GM12873 (cell line): ENCODE measurements around the gene JDP2.

ENCODE experiments used
- TF ChIP-seq, protein P1 (sequence below): IDR thresholded peaks from 2 replicates; pipeline ENCODE4 v1.5.1; 2012; ENCODE audit warnings: low read depth, mild to moderate bottlenecking, moderate library complexity, low read length, control low read depth; ENCODE audit not compliant: insufficient read depth; ENCODE audit errors: missing control alignments

The JDP2 gene

GRCh38 chr14:75482366-75482765, 54.5 kb downstream of the JDP2 start:
- TF ChIP-seq, protein P1, sequence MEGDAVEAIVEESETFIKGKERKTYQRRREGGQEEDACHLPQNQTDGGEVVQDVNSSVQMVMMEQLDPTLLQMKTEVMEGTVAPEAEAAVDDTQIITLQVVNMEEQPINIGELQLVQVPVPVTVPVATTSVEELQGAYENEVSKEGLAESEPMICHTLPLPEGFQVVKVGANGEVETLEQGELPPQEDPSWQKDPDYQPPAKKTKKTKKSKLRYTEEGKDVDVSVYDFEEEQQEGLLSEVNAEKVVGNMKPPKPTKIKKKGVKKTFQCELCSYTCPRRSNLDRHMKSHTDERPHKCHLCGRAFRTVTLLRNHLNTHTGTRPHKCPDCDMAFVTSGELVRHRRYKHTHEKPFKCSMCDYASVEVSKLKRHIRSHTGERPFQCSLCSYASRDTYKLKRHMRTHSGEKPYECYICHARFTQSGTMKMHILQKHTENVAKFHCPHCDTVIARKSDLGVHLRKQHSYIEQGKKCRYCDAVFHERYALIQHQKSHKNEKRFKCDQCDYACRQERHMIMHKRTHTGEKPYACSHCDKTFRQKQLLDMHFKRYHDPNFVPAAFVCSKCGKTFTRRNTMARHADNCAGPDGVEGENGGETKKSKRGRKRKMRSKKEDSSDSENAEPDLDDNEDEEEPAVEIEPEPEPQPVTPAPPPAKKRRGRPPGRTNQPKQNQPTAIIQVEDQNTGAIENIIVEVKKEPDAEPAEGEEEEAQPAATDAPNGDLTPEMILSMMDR, result no peak

- TF ChIP-seq, protein P1, result no peak
Observed at GRCh38 chr14:75484711-75485429, 57.0 kb downstream of the JDP2 start.

DNA sequence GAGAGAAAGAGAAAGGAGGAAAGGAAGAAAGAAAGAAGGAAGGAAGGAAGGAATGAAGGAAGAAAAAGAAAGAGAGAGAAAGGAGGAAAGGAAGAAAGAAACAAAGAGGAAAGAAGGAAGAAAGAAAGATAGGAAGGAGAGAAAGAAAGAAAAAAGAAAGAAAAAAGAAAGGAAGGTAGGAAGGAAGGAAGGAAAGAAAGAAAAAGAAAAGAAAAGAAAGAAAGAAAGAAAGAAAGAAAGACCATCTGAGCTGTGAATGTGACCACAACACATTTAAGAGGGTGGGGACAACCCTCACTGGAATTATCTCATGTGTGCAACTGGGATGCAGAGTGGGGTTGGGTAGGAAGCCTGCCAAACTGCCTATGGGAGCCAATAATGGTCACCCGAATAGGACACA, 58.5 kb downstream of the JDP2 start:
- TF ChIP-seq, protein P1, result no peak

DNA sequence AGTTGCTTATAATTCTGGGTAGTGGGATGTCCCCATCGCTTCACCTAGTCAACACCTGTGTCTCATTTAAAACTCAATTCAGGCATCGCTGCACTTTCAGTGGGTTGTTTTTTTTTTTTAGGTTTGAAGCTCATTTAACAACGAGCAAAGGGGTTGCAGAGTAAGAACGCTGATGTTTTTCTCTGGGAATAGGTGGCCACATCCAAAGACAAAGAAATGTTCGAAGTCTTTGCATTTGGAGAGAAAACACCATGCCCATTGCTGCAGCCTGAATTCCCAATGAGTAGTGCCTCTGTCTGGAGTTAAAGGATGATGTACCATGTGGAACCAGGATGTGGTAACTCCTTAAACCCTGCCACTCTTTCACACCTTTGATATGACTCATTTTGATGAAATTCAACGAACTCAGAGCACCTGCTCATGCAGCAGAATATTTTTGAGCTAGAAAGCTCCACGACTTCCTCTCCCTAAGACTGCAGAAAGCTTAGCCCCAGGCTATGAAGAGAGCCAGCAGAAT, 59.4 kb downstream of the JDP2 start:
- TF ChIP-seq, protein P1, result no peak

GRCh38 chr14:75489480-75489837, 61.6 kb downstream of the JDP2 start:
- TF ChIP-seq, protein P1, result no peak

DNA sequence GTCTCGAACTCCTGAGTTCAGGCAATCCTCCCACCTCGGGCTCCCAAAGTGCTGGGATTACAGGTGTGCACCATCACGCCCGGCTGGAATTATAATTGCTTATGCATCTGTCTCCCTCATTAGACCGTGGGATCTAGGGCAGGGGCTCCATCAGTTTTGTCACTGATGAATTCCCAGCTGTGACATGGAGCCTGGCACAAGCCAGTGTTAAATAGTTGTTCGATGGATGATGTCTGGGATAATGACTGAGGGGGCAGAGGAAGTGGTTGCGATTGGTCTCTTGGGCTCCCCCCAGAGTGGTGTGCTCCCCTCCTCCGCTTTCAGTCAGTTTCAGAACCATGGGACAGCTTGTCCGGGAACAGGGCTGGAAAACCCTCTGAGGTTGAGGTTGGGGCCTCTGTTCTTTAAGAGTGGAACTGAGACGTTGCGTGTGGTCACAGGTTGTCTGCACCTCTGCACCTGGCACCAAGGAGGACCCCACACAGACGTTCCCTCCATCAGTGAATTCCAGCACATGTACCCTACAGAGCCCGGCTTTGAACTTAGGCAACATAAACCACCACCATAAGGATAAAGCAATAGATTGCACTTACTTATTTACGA, 63.7 kb downstream of the JDP2 start:
- TF ChIP-seq, protein P1, result no peak

GRCh38 chr14:75492832-75493591, 65.2 kb downstream of the JDP2 start:
- TF ChIP-seq, protein P1, result no peak
